IMR-90 (cell line): ENCODE measurements around the gene MINDY3.

Experiments used
- BHLHE40 ChIP-seq: fragments of 150-350 bp; IDR thresholded peaks from 2 replicates; pipeline ENCODE4 v1.6.1; 2016; ENCODE audit warnings: mild to moderate bottlenecking, low read depth, low read length
- CEBPB ChIP-seq: IDR thresholded peaks from 2 replicates; pipeline ENCODE4 v1.6.1; 2012; ENCODE audit warnings: low read depth, low read length, improper control_type of control experiment
- CHD1 ChIP-seq: IDR thresholded peaks from 2 replicates; pipeline ENCODE4 v1.6.1; 2012; ENCODE audit warnings: low read depth, low read length, improper control_type of control experiment
- CTCF ChIP-seq: conservative IDR thresholded peaks from 2 replicates; pipeline ENCODE4 v1.5.1; 2012; ENCODE audit warnings: mild to moderate bottlenecking, low read depth, low read length, improper control_type of control experiment
- MAZ ChIP-seq: IDR thresholded peaks from 2 replicates; pipeline ENCODE4 v1.6.1; 2012; ENCODE audit warnings: low read depth, mild to moderate bottlenecking, low read length, improper control_type of control experiment, moderate library complexity, borderline replicate concordance
- POLR2A ChIP-seq: IDR thresholded peaks from 2 replicates; pipeline ENCODE4 v1.6.1; 2012; ENCODE audit warnings: mild to moderate bottlenecking, low read depth, low read length
- RAD21 ChIP-seq: IDR thresholded peaks from 2 replicates; pipeline ENCODE4 v1.6.1; 2012; ENCODE audit warnings: low read length, improper control_type of control experiment

- TF ChIP-seq CTCF (no peak), RAD21 (no peak), MAZ (no peak), CEBPB (no peak), BHLHE40 (no peak), POLR2A (no peak), CHD1 (no peak)
Measured at GRCh38 chr10:15729890-15730289, 130.4 kb downstream of the MINDY3 start.
